Activated naive CD4-positive, alpha-beta T cell treated with anti-CD3 and anti-CD28 coated beads, Interleukin-2, amount 50 U/mL, for 72 hours (primary cell): ENCODE measurements around the gene CYP2A7. TPM values are rescaled to one million over a fixed set of nuclear protein-coding genes. Genes with fewer than 3 reads are reported as not detected.
"Not testable (repeated sequence)": the region's sequence is repeated elsewhere in the genome, so short reads cannot be mapped to it uniquely, and the experiment has no call there.

Experiments
- ATAC-seq, 2 donors: fragments of 150-1000 bp; cut with Tn5 transposase; 2 replicates each; pipeline ENCODE4 v1.10.0; 2021; ENCODE audit warnings: mild to moderate bottlenecking in 2 of 2, moderate library complexity in 2 of 2
- DNase-seq, 2 donors: peaks; one replicate each; pipeline ENCODE4 v3.0.0; 2021 to 2022; ENCODE audit warnings: low spot score in 2 of 2
- H3K27ac Mint-ChIP-seq, 2 donors: one replicate each; pipeline ENCODE4 v1.8.0; 2022; ENCODE audit warnings: mild to moderate bottlenecking in 2 of 2, mixed read lengths in 2 of 2
- H3K36me3 Mint-ChIP-seq, 2 donors: one replicate each; pipeline ENCODE4 v1.8.0; 2022; ENCODE audit warnings: mixed read lengths in 2 of 2
- H3K9me3 Mint-ChIP-seq, 2 donors: one replicate each; pipeline ENCODE4 v1.8.0; 2022; ENCODE audit warnings: mixed read lengths in 2 of 2
- total RNA-seq, 2 donors: library from RNA; stranded (reverse); gene quantifications; one replicate each; pipeline ENCODE4 v1.2.3, GENCODE V29; 2022

Gene CYP2A7
- total RNA-seq, 2 donors from 2014 or later = not detected

- H3K36me3 Mint-ChIP-seq, H3K9me3 Mint-ChIP-seq, ATAC-seq: not testable (repeated sequence)
- peak overlapping the region in 1 of 2 donors; percentile 13 for H3K27ac Mint-ChIP-seq
- peak in 1 of 2 donors; percentile 20 for DNase-seq
Measured at GRCh38 chr19:40830741-40831140, 51.3 kb downstream of the CYP2A7 start.

DNA sequence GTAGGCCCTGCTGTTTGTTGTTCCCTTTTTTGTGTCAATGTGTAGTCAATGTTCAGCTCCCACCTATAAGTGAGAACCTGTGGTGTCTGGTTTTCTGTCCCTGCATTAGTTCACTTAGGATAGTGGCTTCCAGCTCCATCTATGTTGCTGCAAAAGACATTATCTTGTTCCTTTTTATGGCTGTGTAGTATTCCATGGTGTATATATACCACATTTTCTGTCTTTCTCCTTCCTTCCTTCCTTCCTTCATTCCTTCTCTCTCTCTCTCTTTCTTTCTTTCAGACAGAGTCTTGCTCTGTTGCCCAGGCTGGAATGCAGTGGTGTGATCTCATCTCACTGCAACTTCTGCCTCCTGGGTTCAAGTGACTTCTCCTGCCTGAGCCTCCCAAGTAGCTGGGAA, 52.8 kb downstream of the CYP2A7 start:
- Mint-ChIP-seq H3K27ac (no peak overlapping the region), H3K9me3 (peaks cover 3 to 5% of the 10 kb centered on the region in 2 donors), H3K36me3 (peaks cover 6 to 7% of the 10 kb centered on the region in 2 donors)
- DNase-seq (no peak), ATAC-seq (no peak)

DNA sequence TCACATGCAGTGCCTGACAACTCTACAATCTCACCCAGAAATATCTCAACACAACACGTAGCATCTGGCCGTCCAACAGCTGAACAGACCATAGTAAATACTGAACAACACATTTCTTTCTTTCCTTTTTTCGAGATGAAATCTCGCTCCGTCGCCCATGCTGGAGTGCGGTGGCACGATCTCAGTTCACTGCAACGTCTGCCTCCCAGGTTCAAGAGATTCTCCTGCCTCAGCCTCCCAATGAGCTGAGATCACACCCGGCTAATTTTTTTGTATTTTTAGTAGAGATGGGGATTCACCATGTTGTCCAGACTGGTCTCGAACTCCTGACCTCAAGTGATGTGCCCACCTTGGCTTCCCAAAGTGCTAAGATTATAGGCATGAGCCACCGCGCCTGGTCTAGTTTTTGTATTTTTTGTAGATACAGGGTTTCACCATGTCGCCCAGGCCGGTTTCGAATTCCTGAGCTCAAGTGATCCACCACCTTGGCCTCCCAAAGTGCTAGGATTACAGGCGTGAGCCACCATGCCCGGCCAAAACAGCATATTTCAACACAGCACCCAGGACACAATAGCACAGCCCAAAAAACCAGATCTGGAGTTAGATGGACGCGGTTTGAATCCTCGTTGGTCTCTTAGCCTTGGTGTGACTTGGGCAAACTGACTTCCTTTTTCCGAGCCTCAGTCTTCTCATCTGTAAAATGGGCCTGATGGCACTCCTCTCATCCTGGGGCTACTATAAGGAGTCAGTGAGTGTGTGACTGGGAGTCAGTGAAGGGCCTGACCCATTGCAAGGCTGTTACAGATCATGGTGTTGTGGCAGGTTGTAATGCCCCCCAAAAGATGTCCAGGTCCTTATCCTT, 54.4 kb downstream of the CYP2A7 start:
- peak in 1 of 2 donors; percentile 42 for DNase-seq
- Mint-ChIP-seq H3K27ac (no peak overlapping the region), H3K36me3 (peaks cover 6 to 7% of the 10 kb centered on the region in 2 donors), H3K9me3 (peaks cover 3 to 5% of the 10 kb centered on the region in 2 donors)
- no peak for ATAC-seq

GRCh38 chr19:40826699-40827385, 55.2 kb downstream of the CYP2A7 start:
- not testable (repeated sequence) for H3K9me3 Mint-ChIP-seq, H3K36me3 Mint-ChIP-seq, H3K27ac Mint-ChIP-seq
- DNase-seq (peak in 1 of 2 donors; percentile 49), ATAC-seq (peak; percentile 67 to 75)

- H3K36me3 Mint-ChIP-seq, H3K9me3 Mint-ChIP-seq, ATAC-seq, DNase-seq, H3K27ac Mint-ChIP-seq: not testable (repeated sequence)
Measured at GRCh38 chr19:40826312-40826698, 55.7 kb downstream of the CYP2A7 start.

DNA sequence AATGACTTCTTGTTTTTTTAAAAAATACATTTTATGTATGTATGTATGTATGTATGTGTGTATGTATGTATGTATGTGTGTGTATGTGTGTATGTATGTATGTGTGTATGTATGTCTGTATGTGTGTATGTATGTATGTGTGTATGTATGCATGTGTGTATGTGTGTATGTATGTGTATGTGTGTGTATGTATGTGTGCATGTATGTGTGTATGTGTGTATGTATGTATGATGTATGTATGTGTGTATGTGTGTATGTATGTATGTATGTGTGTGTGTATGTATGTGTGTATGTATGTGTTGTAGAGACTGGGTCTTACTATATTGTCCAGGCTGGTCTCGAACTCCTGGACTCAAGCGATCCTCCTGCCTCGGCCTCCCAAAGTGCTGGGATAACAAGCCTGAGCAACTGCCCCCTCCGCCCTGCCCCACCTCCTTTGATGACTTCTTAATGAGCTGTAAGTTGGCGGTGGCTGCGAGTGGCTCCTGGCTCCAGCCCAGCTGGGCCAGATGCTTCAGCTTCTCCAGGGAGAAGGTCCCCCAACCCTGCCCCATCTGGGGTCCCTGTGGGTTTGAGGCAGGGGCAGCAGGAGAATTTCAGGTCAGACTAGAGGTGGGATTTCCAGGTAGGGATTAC, 56.5 kb downstream of the CYP2A7 start:
- not testable (repeated sequence) for ATAC-seq, H3K9me3 Mint-ChIP-seq, H3K36me3 Mint-ChIP-seq, DNase-seq
- H3K27ac Mint-ChIP-seq = peak overlapping the region in 1 of 2 donors; percentile 31

Other genes with a start within 250 kb of the CYP2A7 start
- gene NUMBL, start 191.6 kb downstream of the CYP2A7 start, total RNA-seq = 10 to 100 TPM; 18.0 to 20.2 TPM
- gene COQ8B, start 165.3 kb downstream of the CYP2A7 start, total RNA-seq = 10 to 100 TPM; 25.5 to 39.8 TPM
- gene ITPKC, start 165.1 kb downstream of the CYP2A7 start, total RNA-seq = 1 to 10 TPM; 8.3 to 9.4 TPM
- gene ACTMAP, start 131.8 kb downstream of the CYP2A7 start, total RNA-seq = 10 to 100 TPM; 21.4 to 23.2 TPM
- 100 to 1,000 TPM; 197 to 227 TPM for gene SNRPA, start 131.0 kb downstream of the CYP2A7 start, total RNA-seq
- gene MIA, start 106.7 kb downstream of the CYP2A7 start, total RNA-seq = not detected
- gene RAB4B, start 104.0 kb downstream of the CYP2A7 start, total RNA-seq = 10 to 100 TPM; 42.8 to 60.6 TPM
- 10 to 100 TPM; 88.3 to 96.7 TPM for gene EGLN2, start 83.0 kb downstream of the CYP2A7 start, total RNA-seq
- under 1 TPM in 1 of 2 donors, not detected in 1; 0.23 TPM for gene CYP2A6, start 31.8 kb downstream of the CYP2A7 start, total RNA-seq
- gene CYP2B6, start 109.1 kb upstream of the CYP2A7 start, total RNA-seq = not detected
- not detected for gene CYP2A13, start 206.2 kb upstream of the CYP2A7 start, total RNA-seq
- gene CYP2F1, start 232.2 kb upstream of the CYP2A7 start, total RNA-seq = not detected